Common myeloid progenitor, CD34-positive (primary cell): ENCODE measurements around the gene FAM184A. TPM values are rescaled to one million over a fixed set of nuclear protein-coding genes. Genes with fewer than 3 reads are reported as not detected.

ENCODE experiments used
- CTCF ChIA-PET: fragments of 350-600 bp; sonication (Branson Sonifier 250); formaldehyde crosslinking; loops from one replicate; lab custom pipeline; 2021; ENCODE audit warnings: antibody characterized with exemption; lab: Charles Lee
- POLR2A ChIA-PET: fragments of 350-600 bp; sonication (Branson Sonifier 250); formaldehyde crosslinking; loops from one replicate; lab custom pipeline; 2021; ENCODE audit warnings: antibody characterized with exemption; lab: Charles Lee
- DNase-seq, 3 donors: peaks; one replicate each; pipeline versions ENCODE4 v3.0.0 to v3.0.0-alpha.2; 2013
- H3K27ac ChIP-seq, 2 experiments: 1 replicate in 1 of 2; 2 replicates in 1 of 2; pipeline ENCODE4 v1.7.0; 2013; ENCODE audit warnings: inconsistent platforms in 2 of 2, low read length in 2 of 2, mild to moderate bottlenecking in 2 of 2, low read depth in 1 of 2, moderate library complexity in 1 of 2; ENCODE audit not compliant: severe bottlenecking in 2 of 2, insufficient read depth in 1 of 2, poor library complexity in 1 of 2
- H3K27me3 ChIP-seq, 5 experiments: replicated peaks in 2 of 5; 1 replicate in 3 of 5; 2 replicates in 2 of 5; pipeline versions ENCODE4 v1.6.1 to v1.7.0; 2013; ENCODE audit warnings: low read length in 4 of 5, mild to moderate bottlenecking in 2 of 5, moderate library complexity in 2 of 5, inconsistent platforms in 1 of 5; ENCODE audit not compliant: insufficient read depth in 5 of 5, control insufficient read depth in 4 of 5
- H3K36me3 ChIP-seq, 4 experiments: 1 replicate in 2 of 4; 2 replicates in 2 of 4; pipeline versions ENCODE4 v1.6.1 to v1.7.0; 2013; ENCODE audit warnings: low read length in 3 of 4, control low read depth in 1 of 4, mild to moderate bottlenecking in 1 of 4; ENCODE audit not compliant: control insufficient read depth in 4 of 4, insufficient read depth in 4 of 4
- H3K4me1 ChIP-seq, 4 experiments: 1 replicate in 3 of 4; 2 replicates in 1 of 4; pipeline versions ENCODE4 v1.6.1 to v1.7.1; 2013; ENCODE audit warnings: low read length in 3 of 4, mild to moderate bottlenecking in 3 of 4, control low read depth in 1 of 4, inconsistent platforms in 1 of 4, moderate library complexity in 1 of 4; ENCODE audit not compliant: control insufficient read depth in 4 of 4, insufficient read depth in 4 of 4; ENCODE audit errors: control extremely low read depth in 1 of 4
- H3K4me3 ChIP-seq, 7 experiments: 1 replicate in 4 of 7; 2 replicates in 3 of 7; pipeline versions ENCODE4 v1.5.1 to v1.7.0; 2013; ENCODE audit warnings: mild to moderate bottlenecking in 7 of 7, low read length in 6 of 7, moderate library complexity in 6 of 7, inconsistent platforms in 2 of 7, low read depth in 2 of 7, control low read depth in 1 of 7; ENCODE audit not compliant: insufficient read depth in 4 of 7, control insufficient read depth in 1 of 7; ENCODE audit errors: extremely low read depth in 1 of 7
- H3K9me3 ChIP-seq, 5 experiments: 1 replicate in 4 of 5; 2 replicates in 1 of 5; pipeline versions ENCODE4 v1.6.1 to v1.7.1; 2013; ENCODE audit warnings: low read length in 4 of 5, mild to moderate bottlenecking in 2 of 5, inconsistent platforms in 1 of 5, low read depth in 1 of 5, moderate library complexity in 1 of 5; ENCODE audit not compliant: control insufficient read depth in 4 of 5, insufficient read depth in 2 of 5; ENCODE audit errors: control extremely low read depth in 1 of 5
- WGBS: methylation state at CpG from one replicate; pipeline ENCODE4 v1.1.5; 2013; ENCODE audit not compliant: insufficient coverage; 5-methylcytosine and 5-hydroxymethylcytosine counted together
- polyA plus RNA-seq: library from polyadenylated mRNA; unstranded; fragments of 120-200 nt; gene quantifications from one replicate; pipeline ENCODE4 v1.2.1, GENCODE V29; 2013

Gene FAM184A, protein sequence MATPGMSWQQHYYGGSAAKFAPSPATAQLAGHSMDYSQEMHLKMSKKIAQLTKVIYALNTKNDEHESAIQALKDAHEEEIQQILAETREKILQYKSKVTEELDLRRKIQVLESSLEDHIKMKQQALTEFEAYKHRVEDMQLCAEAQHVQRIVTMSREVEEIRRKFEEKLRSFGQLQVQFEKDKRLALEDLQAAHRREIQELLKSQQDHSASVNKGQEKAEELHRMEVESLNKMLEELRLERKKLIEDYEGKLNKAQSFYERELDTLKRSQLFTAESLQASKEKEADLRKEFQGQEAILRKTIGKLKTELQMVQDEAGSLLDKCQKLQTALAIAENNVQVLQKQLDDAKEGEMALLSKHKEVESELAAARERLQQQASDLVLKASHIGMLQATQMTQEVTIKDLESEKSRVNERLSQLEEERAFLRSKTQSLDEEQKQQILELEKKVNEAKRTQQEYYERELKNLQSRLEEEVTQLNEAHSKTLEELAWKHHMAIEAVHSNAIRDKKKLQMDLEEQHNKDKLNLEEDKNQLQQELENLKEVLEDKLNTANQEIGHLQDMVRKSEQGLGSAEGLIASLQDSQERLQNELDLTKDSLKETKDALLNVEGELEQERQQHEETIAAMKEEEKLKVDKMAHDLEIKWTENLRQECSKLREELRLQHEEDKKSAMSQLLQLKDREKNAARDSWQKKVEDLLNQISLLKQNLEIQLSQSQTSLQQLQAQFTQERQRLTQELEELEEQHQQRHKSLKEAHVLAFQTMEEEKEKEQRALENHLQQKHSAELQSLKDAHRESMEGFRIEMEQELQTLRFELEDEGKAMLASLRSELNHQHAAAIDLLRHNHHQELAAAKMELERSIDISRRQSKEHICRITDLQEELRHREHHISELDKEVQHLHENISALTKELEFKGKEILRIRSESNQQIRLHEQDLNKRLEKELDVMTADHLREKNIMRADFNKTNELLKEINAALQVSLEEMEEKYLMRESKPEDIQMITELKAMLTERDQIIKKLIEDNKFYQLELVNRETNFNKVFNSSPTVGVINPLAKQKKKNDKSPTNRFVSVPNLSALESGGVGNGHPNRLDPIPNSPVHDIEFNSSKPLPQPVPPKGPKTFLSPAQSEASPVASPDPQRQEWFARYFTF
- polyA plus RNA-seq, result 1.9 TPM

- peaks cover 0 to 24% (median 7%) of the 10 kb centered on the region in 5 experiments for H3K27me3 ChIP-seq
- H3K9me3 ChIP-seq, result peaks cover 0 to 9% (median 7%) of the 10 kb centered on the region in 5 experiments
- peak within 1 kb of the TSS; percentile 45 to 79 (median 65) for H3K4me3 ChIP-seq
- H3K36me3 ChIP-seq, result no peaks in the 10 kb centered on the region
- under 1% methylated on average over 81 of the region's 103 CpGs for WGBS
- CTCF ChIA-PET, result interaction anchor here (0.6 to 2.1 kb wide), 3 partner anchors 16 to 921 kb away, joined by 3 to 7 read pairs (median 5); no protein-coding TSS in a partner anchor
- peak; percentile 85 to 92 (median 90) for DNase-seq
- H3K27ac ChIP-seq, result peak within 1 kb of the TSS in 1 of 2 experiments; percentile 31
- POLR2A ChIA-PET, result no interaction called here
- peaks cover 3 to 16% (median 12%) of the 10 kb centered on the region in 4 experiments for H3K4me1 ChIP-seq
These were observed at the start of gene FAM184A for GRCh38 chr6:119078376-119079282. Gene FAM184A, minus strand, starts transcription at chr6:119078664. Its CDS starts 365 bp downstream, at chr6:119078299.

GRCh38 chr6:119127627-119128026, 49.2 kb upstream of the FAM184A start:
- no peak for DNase-seq
- Histone ChIP-seq H3K4me1 (no peaks in the 10 kb centered on the region), H3K4me3 (no peak overlapping the region), H3K27ac (no peak overlapping the region), H3K27me3 (no peaks in the 10 kb centered on the region), H3K9me3 (no peaks in the 10 kb centered on the region), H3K36me3 (no peaks in the 10 kb centered on the region)
- POLR2A ChIA-PET, result no interaction called here
- WGBS, result no CpG with 5 or more reads among the region's 1 CpG
- CTCF ChIA-PET, result interaction anchor here (1.6 to 3.0 kb wide), 2 partner anchors 10 to 18 kb away, joined by 4 to 12 read pairs; no protein-coding TSS in a partner anchor

- CTCF ChIA-PET, result interaction anchor here (1.3 to 3.0 kb wide), 4 partner anchors 10 to 22 kb away, joined by 3 to 12 read pairs (median 4); no protein-coding TSS in a partner anchor
- POLR2A ChIA-PET, result no interaction called here
- no peaks in the 10 kb centered on the region for H3K4me1 ChIP-seq
- DNase-seq, result no peak
- H3K27ac ChIP-seq, result no peak overlapping the region
- no peaks in the 10 kb centered on the region for H3K27me3 ChIP-seq
- WGBS, result 61% methylated on average over 2 of the region's 4 CpGs
- H3K9me3 ChIP-seq, result no peaks in the 10 kb centered on the region
- H3K36me3 ChIP-seq, result no peaks in the 10 kb centered on the region
- no peak overlapping the region for H3K4me3 ChIP-seq
These were observed 48.4 kb upstream of the FAM184A start for GRCh38 chr6:119126826-119127225.

DNA sequence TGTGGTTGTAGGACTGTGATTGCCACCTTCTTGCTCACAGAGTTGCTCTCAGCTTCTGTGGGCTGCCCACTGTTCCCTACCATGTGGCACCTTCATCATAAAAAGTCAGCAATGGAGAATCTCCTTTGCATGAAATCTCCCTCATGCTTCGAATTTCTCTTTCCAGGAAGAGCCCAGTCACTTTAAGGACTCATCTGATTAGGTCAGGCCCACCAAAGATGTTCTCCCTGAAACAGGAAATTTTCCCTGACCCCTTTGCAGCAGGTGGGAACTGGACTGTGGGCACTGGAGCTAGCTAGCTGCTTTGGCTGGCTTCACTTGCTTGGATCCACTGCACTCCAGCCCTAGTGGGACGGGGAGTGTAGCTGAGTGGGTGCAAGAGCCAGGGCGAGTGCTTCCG, 47.7 kb upstream of the FAM184A start:
- CTCF ChIA-PET, result interaction anchor here (1.1 to 3.0 kb wide), 5 partner anchors 9 to 25 kb away, joined by 3 to 12 read pairs (median 4); no protein-coding TSS in a partner anchor
- Histone ChIP-seq H3K4me1 (no peaks in the 10 kb centered on the region), H3K4me3 (no peak overlapping the region), H3K9me3 (no peaks in the 10 kb centered on the region), H3K36me3 (no peaks in the 10 kb centered on the region), H3K27ac (no peak overlapping the region), H3K27me3 (no peaks in the 10 kb centered on the region)
- POLR2A ChIA-PET, result no interaction called here
- no peak for DNase-seq
- 93% methylated on average over 4 of the region's 4 CpGs for WGBS

GRCh38 chr6:119125576-119125975, 47.1 kb upstream of the FAM184A start:
- CTCF ChIA-PET, result interaction anchor here (1.1 to 3.0 kb wide), 3 partner anchors 8 to 25 kb away, joined by 3 to 12 read pairs (median 3); no protein-coding TSS in a partner anchor
- Histone ChIP-seq H3K27ac (no peak overlapping the region), H3K36me3 (no peaks in the 10 kb centered on the region), H3K27me3 (no peaks in the 10 kb centered on the region), H3K4me1 (no peaks in the 10 kb centered on the region), H3K9me3 (no peaks in the 10 kb centered on the region), H3K4me3 (no peak overlapping the region)
- 100% methylated on average over 2 of the region's 2 CpGs for WGBS
- POLR2A ChIA-PET, result no interaction called here
- DNase-seq, result no peak
